ENCODE data around the gene NANOS3. TPM values are rescaled to one million over a fixed set of nuclear protein-coding genes. Genes with fewer than 3 reads are reported as not detected.

NANOS3 gene
- total and polyA plus RNA-seq, 2 of the 13 experiments (the other 11 are each of a cell fraction or from before 2014, with no cell fraction given), result 0.21 TPM; not detected in 1

DNA sequence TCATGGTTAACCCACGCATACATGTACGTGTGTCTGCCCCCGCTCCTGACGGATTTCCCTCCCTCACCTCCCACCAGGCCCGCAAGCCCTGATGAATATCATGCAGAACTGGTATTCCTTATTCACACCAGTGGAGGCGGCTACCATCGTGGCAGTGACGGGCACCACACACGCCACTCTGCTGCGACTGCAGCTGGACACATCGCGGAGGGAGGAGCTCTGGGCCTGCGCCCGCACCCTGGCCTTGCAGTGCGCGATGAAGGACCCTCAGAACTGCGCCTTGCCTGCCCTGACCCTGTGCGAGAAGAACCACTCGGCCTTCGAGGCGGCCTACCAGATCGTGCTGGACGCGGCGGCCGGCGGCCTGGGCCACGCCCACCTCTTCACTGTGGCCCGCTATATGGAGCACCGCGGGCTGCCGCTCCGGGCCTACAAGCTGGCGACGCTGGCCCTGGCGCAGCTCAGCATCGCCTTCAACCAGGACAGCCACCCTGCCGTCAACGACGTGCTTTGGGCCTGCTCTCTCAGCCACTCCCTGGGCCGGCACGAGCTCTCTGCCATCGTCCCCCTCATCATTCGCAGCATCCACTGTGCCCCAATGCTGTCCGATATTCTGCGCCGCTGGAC lies 46.7 kb upstream of the NANOS3 start:
- no peak for ATAC-seq
- Histone ChIP-seq H3K4me3 (replicated peaks in 1 of 3; ENCODE audit: insufficient read depth in 1 of 3, low read depth in 2 of 3, low read length in 3 of 3) (no peak overlapping the region), H3K27me3 (ENCODE audit: control insufficient read depth in 1 of 2, insufficient read depth in 2 of 2, low read length in 2 of 2) (no peaks in the 10 kb centered on the region), H3K27ac (ENCODE audit: extremely low read length, insufficient read depth, low read length) (no peak overlapping the region), H3K9me3 (ENCODE audit: low read length) (no peaks in the 10 kb centered on the region), H2AFZ (ENCODE audit: low read length) (no peak overlapping the region), H4K20me1 (ENCODE audit: insufficient read depth, low read length) (no peaks in the 10 kb centered on the region), H3K4me2 (ENCODE audit: low read depth, low read length) (no peak overlapping the region), H3K4me1 (ENCODE audit: insufficient read depth, low read length) (peaks cover 18% of the 10 kb centered on the region), H3K79me2 (ENCODE audit: insufficient read depth, low read length) (no peaks in the 10 kb centered on the region), H3K36me3 (replicated peaks in 1 of 2; ENCODE audit: control insufficient read depth in 1 of 2, insufficient read depth in 2 of 2, low read length in 2 of 2) (no peaks in the 10 kb centered on the region), H3K9ac (ENCODE audit: insufficient read depth, low read depth, low read length) (no peak overlapping the region)
- WGBS (ENCODE audit: low lambda C conversion rate), result 94% methylated on average over 39 of the region's 47 CpGs
- no peak for FAIRE-seq
- POLR2A ChIA-PET, result no interaction called here
- CTCF ChIA-PET (ENCODE audit: low intra/inter-chr PET ratio, low total read pairs), result no interaction called here
- in situ Hi-C loops (cut with HindIII; ENCODE audit: extremely low pct_ligation_motif_present, low pct_unique_long_range_greater_than_20kb) (no loop called here), intact Hi-C loops (cut with micrococcal nuclease; ENCODE audit: unreplicated experiment) (loop anchor here (5.0 kb wide), 1 partner anchor 33 kb away; the partner anchor contains the start of gene ZSWIM4)
- DNase-seq (ENCODE audit: low spot score), result no peak
- BruUV-seq (replicated peaks), result no TSS peak
- TF ChIP-seq, protein P1, sequence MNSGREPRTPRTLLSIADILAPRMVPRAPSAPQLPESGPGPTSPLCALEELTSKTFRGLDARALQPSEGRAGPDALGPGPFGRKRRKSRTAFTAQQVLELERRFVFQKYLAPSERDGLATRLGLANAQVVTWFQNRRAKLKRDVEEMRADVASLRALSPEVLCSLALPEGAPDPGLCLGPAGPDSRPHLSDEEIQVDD (CRISPR knock-in tag; IDR thresholded peaks at IDR 0.05; ENCODE audit: borderline replicate concordance), result no peak
- TF ChIP-seq, protein P2, sequence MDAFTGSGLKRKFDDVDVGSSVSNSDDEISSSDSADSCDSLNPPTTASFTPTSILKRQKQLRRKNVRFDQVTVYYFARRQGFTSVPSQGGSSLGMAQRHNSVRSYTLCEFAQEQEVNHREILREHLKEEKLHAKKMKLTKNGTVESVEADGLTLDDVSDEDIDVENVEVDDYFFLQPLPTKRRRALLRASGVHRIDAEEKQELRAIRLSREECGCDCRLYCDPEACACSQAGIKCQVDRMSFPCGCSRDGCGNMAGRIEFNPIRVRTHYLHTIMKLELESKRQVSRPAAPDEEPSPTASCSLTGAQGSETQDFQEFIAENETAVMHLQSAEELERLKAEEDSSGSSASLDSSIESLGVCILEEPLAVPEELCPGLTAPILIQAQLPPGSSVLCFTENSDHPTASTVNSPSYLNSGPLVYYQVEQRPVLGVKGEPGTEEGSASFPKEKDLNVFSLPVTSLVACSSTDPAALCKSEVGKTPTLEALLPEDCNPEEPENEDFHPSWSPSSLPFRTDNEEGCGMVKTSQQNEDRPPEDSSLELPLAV (CRISPR knock-in tag; conservative IDR thresholded peaks at IDR 0.05; ENCODE audit: low read depth), result no peak
- TF ChIP-seq, protein P3, sequence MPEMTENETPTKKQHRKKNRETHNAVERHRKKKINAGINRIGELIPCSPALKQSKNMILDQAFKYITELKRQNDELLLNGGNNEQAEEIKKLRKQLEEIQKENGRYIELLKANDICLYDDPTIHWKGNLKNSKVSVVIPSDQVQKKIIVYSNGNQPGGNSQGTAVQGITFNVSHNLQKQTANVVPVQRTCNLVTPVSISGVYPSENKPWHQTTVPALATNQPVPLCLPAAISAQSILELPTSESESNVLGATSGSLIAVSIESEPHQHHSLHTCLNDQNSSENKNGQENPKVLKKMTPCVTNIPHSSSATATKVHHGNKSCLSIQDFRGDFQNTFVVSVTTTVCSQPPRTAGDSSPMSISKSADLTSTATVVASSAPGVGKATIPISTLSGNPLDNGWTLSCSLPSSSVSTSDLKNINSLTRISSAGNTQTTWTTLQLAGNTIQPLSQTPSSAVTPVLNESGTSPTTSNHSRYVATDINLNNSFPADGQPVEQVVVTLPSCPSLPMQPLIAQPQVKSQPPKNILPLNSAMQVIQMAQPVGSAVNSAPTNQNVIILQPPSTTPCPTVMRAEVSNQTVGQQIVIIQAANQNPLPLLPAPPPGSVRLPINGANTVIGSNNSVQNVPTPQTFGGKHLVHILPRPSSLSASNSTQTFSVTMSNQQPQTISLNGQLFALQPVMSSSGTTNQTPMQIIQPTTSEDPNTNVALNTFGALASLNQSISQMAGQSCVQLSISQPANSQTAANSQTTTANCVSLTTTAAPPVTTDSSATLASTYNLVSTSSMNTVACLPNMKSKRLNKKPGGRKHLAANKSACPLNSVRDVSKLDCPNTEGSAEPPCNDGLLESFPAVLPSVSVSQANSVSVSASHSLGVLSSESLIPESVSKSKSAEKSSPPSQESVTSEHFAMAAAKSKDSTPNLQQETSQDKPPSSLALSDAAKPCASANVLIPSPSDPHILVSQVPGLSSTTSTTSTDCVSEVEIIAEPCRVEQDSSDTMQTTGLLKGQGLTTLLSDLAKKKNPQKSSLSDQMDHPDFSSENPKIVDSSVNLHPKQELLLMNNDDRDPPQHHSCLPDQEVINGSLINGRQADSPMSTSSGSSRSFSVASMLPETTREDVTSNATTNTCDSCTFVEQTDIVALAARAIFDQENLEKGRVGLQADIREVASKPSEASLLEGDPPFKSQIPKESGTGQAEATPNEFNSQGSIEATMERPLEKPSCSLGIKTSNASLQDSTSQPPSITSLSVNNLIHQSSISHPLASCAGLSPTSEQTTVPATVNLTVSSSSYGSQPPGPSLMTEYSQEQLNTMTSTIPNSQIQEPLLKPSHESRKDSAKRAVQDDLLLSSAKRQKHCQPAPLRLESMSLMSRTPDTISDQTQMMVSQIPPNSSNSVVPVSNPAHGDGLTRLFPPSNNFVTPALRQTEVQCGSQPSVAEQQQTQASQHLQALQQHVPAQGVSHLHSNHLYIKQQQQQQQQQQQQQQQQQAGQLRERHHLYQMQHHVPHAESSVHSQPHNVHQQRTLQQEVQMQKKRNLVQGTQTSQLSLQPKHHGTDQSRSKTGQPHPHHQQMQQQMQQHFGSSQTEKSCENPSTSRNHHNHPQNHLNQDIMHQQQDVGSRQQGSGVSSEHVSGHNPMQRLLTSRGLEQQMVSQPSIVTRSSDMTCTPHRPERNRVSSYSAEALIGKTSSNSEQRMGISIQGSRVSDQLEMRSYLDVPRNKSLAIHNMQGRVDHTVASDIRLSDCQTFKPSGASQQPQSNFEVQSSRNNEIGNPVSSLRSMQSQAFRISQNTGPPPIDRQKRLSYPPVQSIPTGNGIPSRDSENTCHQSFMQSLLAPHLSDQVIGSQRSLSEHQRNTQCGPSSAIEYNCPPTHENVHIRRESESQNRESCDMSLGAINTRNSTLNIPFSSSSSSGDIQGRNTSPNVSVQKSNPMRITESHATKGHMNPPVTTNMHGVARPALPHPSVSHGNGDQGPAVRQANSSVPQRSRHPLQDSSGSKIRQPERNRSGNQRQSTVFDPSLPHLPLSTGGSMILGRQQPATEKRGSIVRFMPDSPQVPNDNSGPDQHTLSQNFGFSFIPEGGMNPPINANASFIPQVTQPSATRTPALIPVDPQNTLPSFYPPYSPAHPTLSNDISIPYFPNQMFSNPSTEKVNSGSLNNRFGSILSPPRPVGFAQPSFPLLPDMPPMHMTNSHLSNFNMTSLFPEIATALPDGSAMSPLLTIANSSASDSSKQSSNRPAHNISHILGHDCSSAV (CRISPR knock-in tag; IDR thresholded peaks at IDR 0.05; ENCODE audit: borderline replicate concordance), result no peak
- TF ChIP-seq ATRX (CRISPR knock-in tag; IDR thresholded peaks at IDR 0.05; ENCODE audit: borderline replicate concordance), result no peak
- no peak for TF ChIP-seq CCAR2 (optimal IDR thresholded peaks at IDR 0.05; ENCODE audit: low read depth, low read length)
- no peak for TF ChIP-seq THYN1 (CRISPR knock-in tag; IDR thresholded peaks at IDR 0.05; ENCODE audit: borderline replicate concordance, low read depth)
- no peak for TF ChIP-seq ZNF83 (CRISPR knock-in tag; IDR thresholded peaks at IDR 0.05; ENCODE audit: borderline replicate concordance)
- no peak for TF ChIP-seq SCMH1 (CRISPR knock-in tag; IDR thresholded peaks at IDR 0.05; ENCODE audit: borderline replicate concordance)
- TF ChIP-seq U2AF2 (IDR thresholded peaks at IDR 0.05; ENCODE audit: low read depth, low read length), result no peak
- TF ChIP-seq, protein P4, sequence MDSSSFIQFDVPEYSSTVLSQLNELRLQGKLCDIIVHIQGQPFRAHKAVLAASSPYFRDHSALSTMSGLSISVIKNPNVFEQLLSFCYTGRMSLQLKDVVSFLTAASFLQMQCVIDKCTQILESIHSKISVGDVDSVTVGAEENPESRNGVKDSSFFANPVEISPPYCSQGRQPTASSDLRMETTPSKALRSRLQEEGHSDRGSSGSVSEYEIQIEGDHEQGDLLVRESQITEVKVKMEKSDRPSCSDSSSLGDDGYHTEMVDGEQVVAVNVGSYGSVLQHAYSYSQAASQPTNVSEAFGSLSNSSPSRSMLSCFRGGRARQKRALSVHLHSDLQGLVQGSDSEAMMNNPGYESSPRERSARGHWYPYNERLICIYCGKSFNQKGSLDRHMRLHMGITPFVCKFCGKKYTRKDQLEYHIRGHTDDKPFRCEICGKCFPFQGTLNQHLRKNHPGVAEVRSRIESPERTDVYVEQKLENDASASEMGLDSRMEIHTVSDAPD (CRISPR knock-in tag; IDR thresholded peaks at IDR 0.05), result no peak
- TF ChIP-seq STAT5B (CRISPR knock-in tag; IDR thresholded peaks at IDR 0.05), result no peak
- TF ChIP-seq ZNF282 (IDR thresholded peaks at IDR 0.05; ENCODE audit: partially characterized antibody), result no peak
- TF ChIP-seq ERF (CRISPR knock-in tag; IDR thresholded peaks at IDR 0.05), result no peak

Data from HepG2 (cell line).